GM03348 (cell line): Measurements from ENCODE around the gene ISX.
"Not testable (repeated sequence)": the region's sequence is repeated elsewhere in the genome, so short reads cannot be mapped to it uniquely, and the experiment has no call there.

Source experiments
- DNase-seq: peaks from one replicate; pipeline ENCODE4 v3.0.0; 2012; ENCODE audit warnings: low spot score

Gene ISX

GRCh38 chr22:35065796-35066218 lies at the start of gene ISX:
Gene ISX (plus strand): TSS chr22:35066158. CDS start chr22:35067088, 930 bp downstream.
- no peak for DNase-seq

- no peak for DNase-seq
These were observed 49.0 kb upstream of the ISX start for GRCh38 chr22:35016909-35017308.

- no peak for DNase-seq
These were observed 47.0 kb upstream of the ISX start for GRCh38 chr22:35018995-35019394.

- no peak for DNase-seq
These were observed 45.4 kb upstream of the ISX start for GRCh38 chr22:35020517-35020916.

- no peak for DNase-seq
These were observed 44.8 kb upstream of the ISX start for GRCh38 chr22:35021161-35021560.

- no peak for DNase-seq
These were observed 43.7 kb upstream of the ISX start for GRCh38 chr22:35022291-35022690.

GRCh38 chr22:35023692-35024363 lies 42.1 kb upstream of the ISX start:
- peak; percentile 70 for DNase-seq

- DNase-seq = no peak
These were observed 41.6 kb upstream of the ISX start for GRCh38 chr22:35024364-35024692.

- not testable (repeated sequence) for DNase-seq
These were observed 35.8 kb upstream of the ISX start for GRCh38 chr22:35030112-35030511.

- no peak for DNase-seq
These were observed 33.4 kb upstream of the ISX start for GRCh38 chr22:35032571-35032970.

- no peak for DNase-seq
These were observed 32.2 kb upstream of the ISX start for GRCh38 chr22:35033635-35034296.

GRCh38 chr22:35034963-35035362 lies 31.0 kb upstream of the ISX start:
- DNase-seq = no peak

GRCh38 chr22:35037089-35037488 lies 28.9 kb upstream of the ISX start:
- no peak for DNase-seq

GRCh38 chr22:35039625-35040024 lies 26.3 kb upstream of the ISX start:
- DNase-seq = no peak

- no peak for DNase-seq
These were observed 22.6 kb upstream of the ISX start for GRCh38 chr22:35043252-35043933.

- DNase-seq = no peak
These were observed 22.0 kb upstream of the ISX start for GRCh38 chr22:35043934-35044319.

GRCh38 chr22:35044607-35045390 lies 21.2 kb upstream of the ISX start:
- no peak for DNase-seq

- DNase-seq = no peak
These were observed 20.5 kb upstream of the ISX start for GRCh38 chr22:35045451-35045850.

GRCh38 chr22:35046744-35047462 lies 19.1 kb upstream of the ISX start:
- no peak for DNase-seq

GRCh38 chr22:35050038-35050437 lies 15.9 kb upstream of the ISX start:
- DNase-seq = not testable (repeated sequence)

GRCh38 chr22:35051013-35051535 lies 14.9 kb upstream of the ISX start:
- DNase-seq = no peak

- DNase-seq = no peak
These were observed 14.2 kb upstream of the ISX start for GRCh38 chr22:35051791-35052190.
